ENCODE results near the gene VAT1L.

GRCh38 chr16:78028018-78028417 lies 239.7 kb downstream of the VAT1L start:
- TF ChIP-seq CTCF (IDR thresholded peaks at IDR 0.05) (no peak), POLR2A (IDR thresholded peaks at IDR 0.05) (no peak)

All from right lobe of liver (tissue), 4 donors.